Neural cell (in vitro differentiated cells): ENCODE results near the gene MYO5C. TPM values are rescaled to one million over a fixed set of nuclear protein-coding genes. Genes with fewer than 3 reads are reported as not detected.

Experiments
- H2AFZ ChIP-seq: fragments of 200-600, 300-800 bp; sonication (generic), shearing (Covaris generic); 2 replicates; pipeline ENCODE4 v1.6.0; 2014; ENCODE audit warnings: low read depth, mild to moderate bottlenecking, antibody characterized with exemption, low read length, moderate library complexity
- H3F3A ChIP-seq: fragments of 200-600 bp; shearing (Covaris generic); 2 replicates; pipeline ENCODE4 v1.6.1; 2016; ENCODE audit warnings: mild to moderate bottlenecking, moderate library complexity, mixed read lengths, antibody characterized with exemption, low read length; ENCODE audit not compliant: insufficient read depth, poor library complexity, severe bottlenecking
- H3K27ac ChIP-seq: fragments of 200-600, 300-800 bp; sonication (generic), shearing (Covaris generic); 2 replicates; pipeline ENCODE4 v1.5.1; 2014; ENCODE audit warnings: mild to moderate bottlenecking, low read length, moderate library complexity
- H3K27me3 ChIP-seq: fragments of 300-800, 200-600 bp; sonication (generic), shearing (Covaris generic); 2 replicates; pipeline ENCODE4 v1.6.0; 2014; ENCODE audit warnings: mild to moderate bottlenecking, low read depth, low read length, moderate library complexity; ENCODE audit not compliant: insufficient read depth
- H3K36me3 ChIP-seq: fragments of 300-800, 200-600 bp; sonication (generic), shearing (Covaris generic); 2 replicates; pipeline ENCODE4 v1.5.1; 2014; ENCODE audit warnings: mild to moderate bottlenecking, antibody characterized with exemption, low read length, moderate library complexity; ENCODE audit not compliant: insufficient read depth
- H3K4me2 ChIP-seq: fragments of 300-800, 200-600 bp; sonication (generic), shearing (Covaris generic); 2 replicates; pipeline ENCODE4 v1.6.0; 2014; ENCODE audit warnings: mild to moderate bottlenecking, low read length
- H3K4me3 ChIP-seq: fragments of 300-800, 200-600 bp; sonication (generic), shearing (Covaris generic); 2 replicates; pipeline ENCODE4 v1.5.1; 2014; ENCODE audit warnings: mild to moderate bottlenecking, low read length, moderate library complexity
- H3K79me2 ChIP-seq: fragments of 200-600 bp; shearing (Covaris generic); replicated peaks from 2 replicates; pipeline ENCODE4 v1.6.0; 2014; ENCODE audit warnings: mild to moderate bottlenecking, low read length, moderate library complexity; ENCODE audit not compliant: insufficient read depth
- H3K9ac ChIP-seq: fragments of 300-800, 200-600 bp; sonication (generic), shearing (Covaris generic); 2 replicates; pipeline ENCODE4 v1.6.1; 2016; ENCODE audit warnings: mild to moderate bottlenecking, low read length, mixed read lengths
- H3K9me2 ChIP-seq: fragments of 200-600 bp; shearing (Covaris generic); 2 replicates; pipeline ENCODE4 v1.6.1; 2016; ENCODE audit warnings: mild to moderate bottlenecking, low read length, mixed read lengths; ENCODE audit not compliant: insufficient read depth
- H3K9me3 ChIP-seq: fragments of 200-600, 300-800 bp; sonication (generic), shearing (Covaris generic); 2 replicates; pipeline ENCODE4 v1.6.1; 2016; ENCODE audit warnings: mild to moderate bottlenecking, mixed run types, low read length, moderate library complexity, mixed read lengths
- H4K20me1 ChIP-seq: fragments of 200-600 bp; shearing (Covaris generic); 2 replicates; pipeline ENCODE4 v1.6.1; 2016; ENCODE audit warnings: mild to moderate bottlenecking, mixed run types; ENCODE audit not compliant: insufficient read depth
- EP300 ChIP-seq: fragments of 450-650 bp; conservative IDR thresholded peaks from 2 replicates; pipeline ENCODE4 v1.6.1; 2014; ENCODE audit warnings: antibody characterized with exemption, mild to moderate bottlenecking, moderate library complexity; ENCODE audit not compliant: poor library complexity, severe bottlenecking
- EZH2 ChIP-seq: fragments of 200-600, 300-800 bp; shearing (Covaris generic), sonication (generic); IDR thresholded peaks from 2 replicates; pipeline ENCODE4 v1.6.1; 2014; ENCODE audit warnings: antibody characterized with exemption, low read length, borderline replicate concordance, mild to moderate bottlenecking; ENCODE audit not compliant: insufficient read depth, poor library complexity, severe bottlenecking
- MXI1 ChIP-seq: fragments of 450-650 bp; conservative IDR thresholded peaks from 2 replicates; pipeline ENCODE4 v1.6.1; 2014; ENCODE audit warnings: antibody characterized with exemption, mild to moderate bottlenecking; ENCODE audit not compliant: poor library complexity, severe bottlenecking
- POLR2AphosphoS5 ChIP-seq: IDR thresholded peaks from 2 replicates; pipeline ENCODE4 v1.6.1; 2012
- RAD21 ChIP-seq: fragments of 450-650 bp; conservative IDR thresholded peaks from 2 replicates; pipeline ENCODE4 v1.6.1; 2014; ENCODE audit warnings: antibody characterized with exemption, mild to moderate bottlenecking, moderate library complexity
- REST ChIP-seq: IDR thresholded peaks from 2 replicates; pipeline ENCODE4 v1.6.1; 2012; ENCODE audit warnings: borderline replicate concordance
- SMC3 ChIP-seq: fragments of 450-650 bp; conservative IDR thresholded peaks from 2 replicates; pipeline ENCODE4 v1.6.1; 2014; ENCODE audit warnings: antibody characterized with exemption, mild to moderate bottlenecking, moderate library complexity; ENCODE audit not compliant: poor library complexity
- TAF1 ChIP-seq: IDR thresholded peaks from 2 replicates; pipeline ENCODE4 v1.6.1; 2012; ENCODE audit warnings: low read depth
- polyA plus RNA-seq: library from polyadenylated mRNA; depleted of rRNA; stranded (reverse); fragments of >200 nt; gene quantifications from 2 replicates; pipeline ENCODE4 v1.2.3, GENCODE V29; 2014
- TF ChIP-seq, protein P1 (sequence below): fragments of 450-650 bp; IDR thresholded peaks from 2 replicates; pipeline ENCODE4 v1.5.1; 2014; ENCODE audit warnings: antibody characterized with exemption, mild to moderate bottlenecking, moderate library complexity; ENCODE audit not compliant: poor library complexity, severe bottlenecking

The MYO5C gene
- polyA plus RNA-seq, 1 donor from 2014 or later = 0.77 TPM

DNA sequence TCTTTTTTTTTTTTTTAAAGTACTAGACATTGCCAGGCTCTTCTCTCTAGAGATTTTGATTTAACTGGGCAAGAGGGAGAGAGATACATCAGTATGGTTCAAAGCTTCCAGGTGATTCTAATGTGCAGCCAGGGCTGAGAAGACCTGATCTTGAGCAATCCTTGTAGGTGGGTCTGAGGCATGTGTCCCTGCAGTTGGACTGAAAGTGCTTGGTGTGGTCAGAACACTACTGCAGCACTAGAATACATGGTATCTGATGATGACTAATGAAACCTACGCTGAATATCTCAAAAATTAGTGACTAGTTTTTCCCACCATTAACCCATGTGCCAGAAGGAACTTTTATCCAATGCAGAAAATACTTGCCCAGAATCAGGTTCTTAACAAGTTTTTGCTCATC, 34.4 kb upstream of the MYO5C start:
- Histone ChIP-seq H3K9ac (no peak overlapping the region), H4K20me1 (no peaks in the 10 kb centered on the region), H3K27ac (no peak overlapping the region), H3K4me2 (no peak overlapping the region), H3K9me3 (no peaks in the 10 kb centered on the region), H3K79me2 (no peaks in the 10 kb centered on the region), H3K9me2 (no peaks in the 10 kb centered on the region), H2AFZ (no peak overlapping the region), H3K36me3 (peaks cover 20% of the 10 kb centered on the region), H3K4me3 (no peak overlapping the region), H3K27me3 (no peaks in the 10 kb centered on the region), H3F3A (no peaks in the 10 kb centered on the region)
- no peak for TF ChIP-seq MXI1
- TF ChIP-seq POLR2AphosphoS5 = no peak
- no peak for TF ChIP-seq EP300
- TF ChIP-seq, protein P1, sequence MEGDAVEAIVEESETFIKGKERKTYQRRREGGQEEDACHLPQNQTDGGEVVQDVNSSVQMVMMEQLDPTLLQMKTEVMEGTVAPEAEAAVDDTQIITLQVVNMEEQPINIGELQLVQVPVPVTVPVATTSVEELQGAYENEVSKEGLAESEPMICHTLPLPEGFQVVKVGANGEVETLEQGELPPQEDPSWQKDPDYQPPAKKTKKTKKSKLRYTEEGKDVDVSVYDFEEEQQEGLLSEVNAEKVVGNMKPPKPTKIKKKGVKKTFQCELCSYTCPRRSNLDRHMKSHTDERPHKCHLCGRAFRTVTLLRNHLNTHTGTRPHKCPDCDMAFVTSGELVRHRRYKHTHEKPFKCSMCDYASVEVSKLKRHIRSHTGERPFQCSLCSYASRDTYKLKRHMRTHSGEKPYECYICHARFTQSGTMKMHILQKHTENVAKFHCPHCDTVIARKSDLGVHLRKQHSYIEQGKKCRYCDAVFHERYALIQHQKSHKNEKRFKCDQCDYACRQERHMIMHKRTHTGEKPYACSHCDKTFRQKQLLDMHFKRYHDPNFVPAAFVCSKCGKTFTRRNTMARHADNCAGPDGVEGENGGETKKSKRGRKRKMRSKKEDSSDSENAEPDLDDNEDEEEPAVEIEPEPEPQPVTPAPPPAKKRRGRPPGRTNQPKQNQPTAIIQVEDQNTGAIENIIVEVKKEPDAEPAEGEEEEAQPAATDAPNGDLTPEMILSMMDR = no peak
- no peak for TF ChIP-seq REST
- no peak for TF ChIP-seq SMC3
- no peak for TF ChIP-seq TAF1
- no peak for TF ChIP-seq RAD21
- no peak for TF ChIP-seq EZH2

DNA sequence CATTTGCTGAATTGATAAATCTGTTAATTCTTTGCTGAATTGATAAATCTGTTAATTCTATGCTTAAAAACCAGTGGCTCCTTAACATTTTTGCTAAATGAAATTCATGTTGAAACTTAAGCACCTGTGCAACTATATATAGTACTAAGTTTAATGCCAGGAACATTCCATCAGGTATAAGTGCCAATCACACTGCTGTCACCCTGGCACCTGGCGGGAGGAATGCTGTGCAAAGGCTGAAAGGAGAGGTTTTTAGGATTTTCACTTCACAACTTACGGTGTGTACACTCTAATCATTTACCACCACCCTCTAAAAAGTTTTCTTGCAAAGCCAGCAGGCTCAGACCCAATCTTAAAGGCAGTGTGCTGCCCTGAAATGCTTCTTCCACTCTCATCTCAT, 33.5 kb upstream of the MYO5C start:
- no peaks in the 10 kb centered on the region for H3K79me2 ChIP-seq
- no peak overlapping the region for H3K4me3 ChIP-seq
- no peak for TF ChIP-seq RAD21
- TF ChIP-seq TAF1 = no peak
- TF ChIP-seq, protein P1 = no peak
- no peak for TF ChIP-seq REST
- no peak for TF ChIP-seq EP300
- no peaks in the 10 kb centered on the region for H3K9me3 ChIP-seq
- H3K36me3 ChIP-seq = peaks cover 20% of the 10 kb centered on the region
- H3K27me3 ChIP-seq = no peaks in the 10 kb centered on the region
- no peaks in the 10 kb centered on the region for H3F3A ChIP-seq
- no peaks in the 10 kb centered on the region for H3K9me2 ChIP-seq
- no peak overlapping the region for H3K27ac ChIP-seq
- H3K4me2 ChIP-seq = no peak overlapping the region
- H3K9ac ChIP-seq = no peak overlapping the region
- H2AFZ ChIP-seq = no peak overlapping the region
- H4K20me1 ChIP-seq = no peaks in the 10 kb centered on the region
